GM18499 (cell line): ENCODE measurements around the gene TSC22D3.

Experiments used
- ATAC-seq: cut with Tn5 transposase; IDR thresholded peaks from one replicate; pipeline ENCODE4 v1.9.1; 2021; ENCODE audit warnings: moderate number of reproducible peaks; ENCODE audit not compliant: insufficient read depth, unreplicated experiment

TSC22D3 gene

DNA sequence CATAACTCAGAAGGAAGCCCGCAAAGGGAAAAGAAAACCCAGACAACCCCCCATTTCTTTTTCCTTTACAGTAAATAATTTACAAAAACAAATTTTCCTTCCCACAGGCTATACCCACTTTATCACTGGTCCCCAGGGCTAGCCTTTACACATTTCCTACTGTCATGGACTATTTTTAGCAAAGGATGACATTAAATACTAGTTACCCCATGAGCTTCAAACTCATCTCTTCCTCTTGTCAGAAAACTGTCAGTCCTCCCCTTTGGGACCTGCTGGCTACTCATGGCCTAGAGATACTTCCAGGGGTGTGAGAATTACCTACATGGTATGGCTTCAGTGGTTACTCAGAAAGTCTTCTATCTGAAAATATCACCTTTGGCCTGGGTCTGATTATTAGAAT, 11.9 kb downstream of the TSC22D3 start:
- ATAC-seq, result no peak

DNA sequence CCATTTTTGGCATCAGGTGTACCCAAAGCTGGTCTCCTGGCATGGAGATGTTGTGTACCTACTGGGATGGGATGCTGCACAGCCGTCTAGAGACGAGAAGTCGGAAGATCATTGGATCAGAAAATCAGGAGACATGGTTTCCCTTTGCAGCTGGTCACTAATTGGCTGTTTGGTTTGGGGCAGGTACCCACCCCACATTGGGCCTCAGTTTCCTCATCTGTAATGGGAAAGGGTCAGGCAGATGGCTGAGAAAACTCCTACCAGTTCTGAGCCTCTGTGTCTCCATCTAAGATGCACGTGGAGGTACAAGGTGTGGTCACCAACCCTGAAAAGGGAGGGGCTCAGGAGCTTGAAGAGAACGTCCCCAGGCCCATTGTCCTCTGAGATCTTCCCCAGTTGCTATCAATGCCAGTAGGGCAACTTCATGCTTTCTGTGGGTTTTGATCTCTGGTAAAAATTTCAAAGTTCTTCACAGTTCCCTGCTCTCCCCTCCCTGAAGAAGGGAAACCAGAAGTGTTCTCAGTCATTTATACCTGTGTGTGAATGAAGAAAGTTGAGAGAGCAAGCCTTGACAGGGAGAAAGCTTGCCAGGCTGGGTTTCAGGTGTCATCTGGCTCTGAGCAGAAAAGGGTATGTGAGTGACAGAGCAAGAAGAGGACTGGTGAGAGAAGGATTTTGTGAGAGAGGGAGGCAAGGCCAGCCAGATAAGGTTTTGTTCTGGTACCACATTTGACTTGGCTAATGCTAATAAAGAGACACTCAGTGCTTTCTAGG, 15.1 kb downstream of the TSC22D3 start:
- no peak for ATAC-seq

DNA sequence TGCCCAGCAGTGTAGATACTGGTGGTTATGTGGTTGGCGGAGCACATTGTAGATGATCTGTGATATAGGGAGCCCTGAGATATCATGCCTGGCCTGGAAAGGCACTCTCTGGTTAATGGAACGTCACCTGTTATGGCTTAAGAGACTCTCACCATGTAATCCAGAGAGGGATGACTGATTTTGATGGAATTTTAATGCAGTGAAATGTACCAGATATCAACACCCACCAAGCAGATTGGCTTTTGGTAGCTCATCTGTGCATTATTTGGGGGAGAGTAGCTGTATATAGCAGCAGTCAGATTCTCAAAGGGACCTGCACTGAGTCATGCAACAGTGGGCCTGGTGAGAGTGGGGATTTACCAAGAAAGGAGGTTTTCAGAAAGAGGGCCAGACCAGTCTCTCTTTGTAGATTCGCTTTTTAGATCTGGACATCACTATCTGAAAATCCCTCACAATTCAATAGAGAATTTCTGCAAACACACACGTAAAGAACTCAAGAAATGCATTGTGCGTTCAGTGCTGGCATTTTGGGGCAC, 17.3 kb downstream of the TSC22D3 start:
- no peak for ATAC-seq

DNA sequence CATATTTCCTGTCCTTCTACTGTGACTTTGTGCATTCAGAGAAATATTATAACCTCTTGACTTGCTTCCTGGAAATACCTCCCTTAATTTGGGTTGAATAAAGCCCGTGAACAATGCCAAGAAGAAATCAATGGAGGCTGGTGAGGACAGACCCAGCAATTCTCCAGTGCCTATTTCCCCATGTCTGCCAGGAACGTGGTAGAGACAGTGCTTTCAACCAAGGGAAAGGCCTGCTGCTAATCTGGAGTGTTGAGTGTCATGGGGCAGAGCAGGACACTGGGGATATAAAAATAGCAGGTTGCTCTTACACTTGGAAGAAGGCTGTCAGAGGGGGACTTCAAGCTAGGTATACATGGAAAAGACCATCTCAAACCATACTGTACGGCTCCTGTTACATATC, 19.9 kb downstream of the TSC22D3 start:
- no peak for ATAC-seq

DNA sequence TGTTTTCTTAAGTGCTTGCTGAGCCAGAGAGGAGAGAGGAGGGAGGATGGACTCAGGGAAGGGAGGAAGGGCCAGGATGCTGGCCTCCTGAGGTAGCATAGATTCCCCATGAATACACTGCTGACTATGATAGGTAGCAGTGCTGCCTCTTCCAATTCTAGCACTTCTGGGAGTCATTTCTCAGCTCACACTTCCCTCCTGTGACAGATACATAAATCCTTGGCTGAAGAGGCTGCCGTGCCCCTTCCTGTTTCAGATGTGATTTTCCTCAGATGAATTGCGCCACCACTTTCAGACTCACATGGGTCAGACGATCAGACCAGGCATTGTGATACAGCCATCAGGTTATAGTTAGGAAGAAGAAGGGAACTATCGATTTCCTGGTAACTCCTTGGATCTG, 22.4 kb downstream of the TSC22D3 start:
- ATAC-seq, result no peak

DNA sequence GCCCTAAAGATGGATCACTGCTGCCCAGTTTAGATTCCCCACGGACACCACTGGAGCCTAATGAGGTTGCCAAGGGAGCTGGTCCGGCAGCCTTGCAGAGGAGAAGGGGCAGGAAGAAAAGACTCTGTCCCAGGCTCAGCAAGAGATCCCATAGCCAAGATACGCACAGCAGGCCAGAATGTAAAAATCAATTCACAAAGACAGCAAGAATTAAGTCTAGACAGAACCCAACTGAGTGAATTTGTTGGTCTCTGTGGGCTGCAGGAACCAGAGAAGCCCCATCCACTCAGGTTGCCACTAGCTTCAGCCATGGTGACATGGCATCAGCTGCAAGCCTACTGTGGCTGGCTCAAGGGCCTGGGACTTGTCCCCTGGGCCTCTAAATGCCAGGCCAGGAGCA, 22.9 kb downstream of the TSC22D3 start:
- no peak for ATAC-seq

DNA sequence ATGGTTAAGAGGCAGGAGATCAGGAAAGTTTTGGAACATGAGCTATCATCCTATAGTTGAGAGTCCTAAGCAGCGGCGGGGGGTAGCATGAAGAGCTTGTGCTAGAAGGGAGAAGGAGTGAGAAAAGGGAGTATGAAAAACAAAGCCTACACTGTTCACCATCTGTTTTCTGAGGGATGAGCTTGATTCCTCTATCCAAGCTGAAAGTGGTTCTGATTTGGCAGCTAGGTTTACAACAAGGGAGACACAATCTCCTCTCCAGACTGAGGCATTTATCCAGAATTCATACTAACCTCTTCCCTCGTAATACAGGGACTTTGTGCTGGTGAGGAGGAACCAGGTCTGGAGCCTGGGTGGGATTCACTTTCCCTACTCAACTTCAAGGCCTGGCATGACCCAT, 23.5 kb downstream of the TSC22D3 start:
- ATAC-seq, result no peak

DNA sequence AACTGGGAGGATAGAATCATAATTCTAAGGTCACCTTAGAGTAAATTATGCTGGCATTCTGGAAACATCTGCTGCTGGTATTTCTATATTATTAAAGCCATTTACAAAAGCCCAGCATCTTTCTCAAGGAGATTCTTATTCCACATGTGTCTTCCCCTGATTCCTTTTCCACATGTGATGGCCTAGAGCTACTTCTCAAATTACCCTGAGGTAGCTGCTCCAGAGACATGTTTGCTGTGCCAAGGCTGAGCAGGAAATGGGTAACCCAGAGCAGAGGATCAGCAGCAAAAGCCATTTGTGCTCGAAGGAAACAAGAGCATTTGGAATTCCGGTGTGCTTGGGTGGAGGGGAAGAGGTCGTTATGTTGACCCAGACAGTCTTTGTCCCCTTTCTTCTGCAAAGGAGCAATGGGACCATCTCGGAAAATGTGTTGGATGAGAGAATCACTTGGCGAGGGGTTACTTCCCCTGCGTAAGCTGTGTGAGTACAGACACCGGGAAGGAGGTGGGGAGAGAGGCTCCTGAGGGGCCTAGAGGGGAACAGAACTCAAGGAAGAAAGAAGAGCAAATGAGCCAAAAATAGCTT, 24.6 kb downstream of the TSC22D3 start:
- no peak for ATAC-seq

DNA sequence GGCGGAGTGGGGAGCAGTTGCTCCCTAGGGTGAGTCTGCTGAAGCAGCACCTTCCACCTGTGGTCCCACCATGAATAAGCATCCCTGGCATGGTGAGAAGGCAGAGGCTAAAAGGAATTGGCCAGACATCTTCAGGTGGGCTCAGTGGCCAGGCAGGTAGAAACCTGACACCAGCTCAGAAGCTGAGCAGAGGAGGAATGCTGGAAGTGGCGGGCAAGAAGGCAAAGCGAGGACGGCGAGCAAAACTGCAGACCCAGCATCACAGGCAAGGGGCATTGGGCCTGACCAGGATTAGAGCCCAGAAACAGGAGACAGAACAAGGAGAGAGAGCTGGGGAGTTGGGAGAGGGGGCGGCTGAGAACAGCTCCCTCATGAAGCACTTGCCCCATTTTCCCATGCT, 25.3 kb downstream of the TSC22D3 start:
- no peak for ATAC-seq

DNA sequence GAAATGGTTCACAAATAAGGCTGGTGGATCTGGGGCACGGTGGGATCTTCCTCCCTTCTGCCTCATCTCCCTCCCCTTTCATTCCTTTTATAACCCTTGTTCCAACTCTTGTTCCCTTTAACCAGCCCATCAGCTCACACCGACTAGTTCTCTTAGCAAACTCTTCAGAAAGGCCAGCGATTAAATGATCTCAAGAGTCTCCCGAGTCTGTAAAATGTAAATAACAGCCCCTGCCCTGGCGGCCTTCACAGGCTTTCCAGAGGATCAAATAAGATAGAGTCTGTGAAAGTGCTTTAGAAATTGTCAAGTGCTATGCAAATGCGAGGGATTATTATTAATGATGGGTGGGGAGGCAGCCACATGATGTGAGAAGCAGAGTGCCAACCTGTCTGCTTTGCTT, 27.1 kb downstream of the TSC22D3 start:
- ATAC-seq, result no peak

DNA sequence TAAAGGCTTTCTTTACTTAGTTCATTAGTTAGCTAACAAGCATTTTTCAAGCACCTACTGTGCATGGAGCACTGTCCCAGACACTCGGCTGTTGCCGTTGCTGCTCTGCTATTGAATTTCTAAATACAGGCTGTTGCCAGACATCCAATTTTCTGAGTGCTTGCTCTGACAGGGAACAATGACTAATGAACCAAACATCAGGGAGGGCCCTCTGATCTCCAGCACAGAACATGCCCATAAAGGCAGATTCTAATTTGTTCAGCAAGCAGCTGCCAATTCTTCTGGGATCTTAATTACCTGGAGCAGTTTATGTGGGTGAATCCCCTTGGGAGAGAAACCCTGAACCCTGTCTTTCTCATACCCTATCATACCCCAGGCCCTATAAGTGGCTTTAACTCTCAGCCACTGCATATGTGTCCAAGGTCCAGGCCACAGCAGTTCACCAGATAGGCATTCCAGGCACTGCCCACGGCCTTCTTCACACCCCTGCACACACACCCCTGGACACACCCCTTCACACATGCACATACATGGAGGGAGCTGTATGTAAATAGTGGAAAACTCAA, 27.9 kb downstream of the TSC22D3 start:
- ATAC-seq, result no peak

DNA sequence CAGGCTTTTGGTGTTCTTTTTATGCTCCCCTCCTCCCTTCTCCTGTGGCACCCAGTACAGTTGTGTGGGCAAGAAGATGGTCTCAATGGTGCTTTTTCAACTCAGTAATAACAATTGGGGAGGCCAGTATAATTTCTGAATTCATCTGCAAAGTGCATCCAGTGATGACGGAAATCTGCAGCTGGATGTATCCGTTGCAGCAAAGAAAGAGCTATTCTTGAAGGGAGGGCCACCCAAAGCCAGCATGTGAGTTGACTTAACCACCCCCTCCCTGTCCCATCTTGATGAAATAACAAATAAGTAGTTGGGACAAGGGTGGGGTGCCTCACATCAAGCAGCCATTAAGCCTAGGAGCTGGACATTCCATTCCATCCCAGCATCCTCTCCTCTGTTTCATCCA, 30.7 kb downstream of the TSC22D3 start:
- no peak for ATAC-seq

DNA sequence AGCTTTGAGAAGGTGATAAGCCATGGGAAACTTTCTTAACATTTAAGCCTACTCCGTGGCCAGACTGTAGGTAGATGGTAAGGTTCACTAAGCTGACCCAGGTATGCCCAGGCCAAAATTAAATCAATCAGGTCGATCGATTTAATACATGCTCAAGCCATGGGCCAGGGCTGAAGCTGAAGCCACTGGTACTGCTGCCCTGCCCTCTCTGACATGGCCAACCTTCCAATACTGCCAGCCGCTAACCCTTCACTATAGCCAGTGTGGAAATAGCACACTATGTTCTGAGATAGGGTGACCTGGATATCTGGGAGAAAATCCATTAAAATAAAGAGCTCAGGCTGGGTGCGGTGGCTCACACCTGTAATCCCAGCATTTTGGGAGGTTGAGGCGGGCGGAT, 31.6 kb downstream of the TSC22D3 start:
- ATAC-seq, result no peak

DNA sequence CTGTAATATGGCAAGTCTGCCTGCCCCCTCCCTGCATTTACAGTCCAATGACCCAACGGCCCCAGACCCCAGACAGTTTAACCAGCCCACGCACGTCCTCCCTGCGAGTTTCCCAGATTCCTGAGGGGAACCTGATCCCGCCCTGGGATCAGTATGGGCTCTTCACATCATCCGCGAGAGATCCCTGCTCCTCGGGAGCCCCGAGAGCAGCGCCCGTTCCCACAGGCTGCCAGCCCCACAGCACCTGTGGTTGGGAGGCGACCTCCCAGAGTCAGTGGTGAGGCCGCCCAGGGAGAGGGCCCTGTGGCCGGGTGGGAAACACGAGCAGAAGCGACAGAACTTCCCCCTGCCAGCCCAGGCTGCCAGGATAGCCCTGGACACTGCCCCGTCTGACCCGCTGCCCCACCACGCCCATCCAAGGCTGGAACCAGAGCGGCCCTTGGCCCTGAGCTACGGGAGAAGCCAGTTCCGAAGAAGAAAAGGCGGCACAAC, 32.8 kb downstream of the TSC22D3 start:
- ATAC-seq, result no peak

DNA sequence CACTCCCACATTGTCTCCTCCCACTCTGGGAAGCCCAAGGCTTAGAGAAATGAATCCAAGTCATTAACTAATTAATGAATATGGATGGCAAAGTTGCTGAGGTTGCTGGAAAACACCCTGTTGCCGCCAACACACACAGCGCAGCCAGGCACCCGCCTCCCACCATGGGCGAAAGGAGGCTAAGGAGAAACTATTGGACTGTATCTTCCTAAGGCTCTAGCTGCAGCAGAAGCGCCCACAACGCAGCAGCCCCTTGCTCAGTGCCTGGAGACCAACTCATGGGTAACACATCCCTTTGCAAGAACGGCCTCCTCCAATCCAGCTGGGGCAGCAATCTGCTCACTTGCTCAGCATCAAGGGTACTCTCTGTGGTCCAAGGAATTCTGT, 34.2 kb downstream of the TSC22D3 start:
- peak; percentile 21 for ATAC-seq

DNA sequence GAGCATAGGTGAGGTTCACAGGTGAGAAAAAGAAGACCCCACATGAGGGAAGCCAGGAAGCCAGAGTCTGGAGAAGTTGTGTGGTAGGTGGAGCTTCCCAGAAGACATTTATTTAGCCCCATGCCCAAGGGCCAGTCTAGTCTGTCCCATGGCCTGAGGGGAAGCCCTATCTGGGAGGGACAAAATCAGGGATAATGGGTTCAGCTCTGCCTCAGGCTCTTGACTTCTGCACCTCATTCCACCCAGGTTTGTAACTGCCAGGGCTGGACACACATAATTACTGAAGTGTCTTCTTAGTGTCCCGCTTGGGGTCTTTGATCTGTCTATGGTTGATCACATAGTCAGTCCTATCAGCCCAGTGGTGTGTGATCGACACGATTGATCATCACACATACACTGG, 36.0 kb downstream of the TSC22D3 start:
- ATAC-seq, result no peak

DNA sequence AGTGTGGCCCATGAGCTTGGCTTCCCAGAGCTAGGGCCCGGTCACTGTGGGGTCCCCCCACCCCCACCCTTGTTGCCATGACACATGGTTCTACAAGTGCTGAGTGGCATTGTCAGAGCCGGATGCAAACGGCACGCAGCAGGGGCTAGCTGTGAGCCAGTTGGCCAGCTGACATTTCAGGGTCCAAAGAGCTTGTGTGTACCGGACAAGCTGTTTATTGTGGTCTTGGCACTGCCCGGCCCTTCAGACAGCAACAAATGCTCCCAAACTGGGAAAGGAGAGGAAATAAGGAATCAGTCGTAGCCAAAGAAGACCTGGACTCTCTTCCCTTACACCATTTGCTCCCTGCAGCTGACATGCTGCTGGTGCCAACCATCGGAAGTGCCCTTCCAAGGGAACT, 36.8 kb downstream of the TSC22D3 start:
- ATAC-seq, result no peak

DNA sequence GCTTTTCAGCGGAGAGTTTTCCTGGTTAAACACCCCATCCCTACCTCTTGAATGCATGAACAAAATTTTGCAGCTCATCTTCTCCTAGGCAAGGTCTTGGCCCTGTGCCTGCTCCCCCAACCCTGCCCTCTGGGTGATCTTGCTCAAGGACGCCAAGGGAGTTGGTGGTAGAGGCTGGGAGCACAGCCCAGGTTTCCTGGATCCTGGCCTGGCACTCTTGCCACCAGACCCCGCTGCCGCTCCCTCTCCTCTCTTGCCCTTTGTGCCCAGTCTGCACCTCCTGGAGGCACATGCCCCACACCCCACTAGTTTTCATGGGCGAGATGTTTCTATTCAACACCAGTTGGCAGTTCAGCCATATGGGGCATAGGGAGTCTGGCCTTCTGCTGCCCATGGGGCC, 37.3 kb downstream of the TSC22D3 start:
- no peak for ATAC-seq

DNA sequence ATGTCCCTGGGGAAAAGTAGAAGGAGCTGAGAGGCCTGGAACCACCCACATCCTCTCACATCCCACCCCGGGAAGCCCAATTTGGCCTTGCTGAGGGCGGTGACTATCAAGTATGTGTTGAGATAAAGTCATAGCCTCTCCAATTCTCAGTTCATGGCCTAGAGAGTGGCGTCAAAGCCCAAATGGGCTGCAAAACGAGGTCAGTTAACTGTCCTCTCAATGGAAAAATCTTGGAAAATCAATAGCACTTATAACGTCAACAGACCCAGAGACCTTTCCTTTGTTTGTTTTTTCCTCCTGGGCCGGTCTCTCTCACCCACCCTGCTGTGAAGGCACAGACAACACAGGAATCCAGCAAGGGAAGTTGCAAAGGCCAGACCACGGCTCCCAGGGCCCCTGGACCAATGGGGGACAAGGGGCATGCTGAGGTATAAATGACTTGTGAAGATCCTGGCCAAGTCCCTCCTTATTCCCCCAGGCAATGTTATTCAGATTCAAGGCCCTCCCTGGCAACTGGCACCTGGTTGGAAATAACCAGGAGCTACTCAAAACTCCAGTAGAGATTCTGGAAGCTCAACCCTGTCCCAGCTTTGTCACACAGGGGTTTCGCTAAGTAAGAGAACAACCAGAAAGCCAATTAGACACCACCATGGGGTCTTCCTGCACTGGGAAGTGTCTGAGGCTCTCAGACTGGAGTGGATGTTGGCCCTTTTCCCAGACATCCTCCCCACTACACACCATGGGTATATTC, 38.6 kb downstream of the TSC22D3 start:
- no peak for ATAC-seq

DNA sequence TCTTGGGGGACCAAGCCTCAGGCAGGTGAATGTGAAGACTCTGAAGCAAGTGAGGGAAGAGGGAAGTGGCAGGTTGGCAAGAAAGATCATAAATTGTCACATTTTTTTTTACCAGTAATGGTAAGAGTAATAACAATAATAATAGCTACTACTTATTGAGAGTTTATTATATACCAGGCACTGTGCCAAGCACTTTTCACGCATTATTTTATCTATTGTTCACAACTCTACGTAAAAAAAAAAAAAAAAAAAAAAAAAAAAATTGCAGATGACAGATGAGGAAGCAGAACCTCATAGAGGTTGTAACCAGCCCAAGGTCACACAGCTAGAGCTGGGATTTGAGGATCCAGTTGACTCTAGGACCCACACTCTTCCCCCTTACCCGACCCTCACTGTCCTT, 40.9 kb downstream of the TSC22D3 start:
- no peak for ATAC-seq

DNA sequence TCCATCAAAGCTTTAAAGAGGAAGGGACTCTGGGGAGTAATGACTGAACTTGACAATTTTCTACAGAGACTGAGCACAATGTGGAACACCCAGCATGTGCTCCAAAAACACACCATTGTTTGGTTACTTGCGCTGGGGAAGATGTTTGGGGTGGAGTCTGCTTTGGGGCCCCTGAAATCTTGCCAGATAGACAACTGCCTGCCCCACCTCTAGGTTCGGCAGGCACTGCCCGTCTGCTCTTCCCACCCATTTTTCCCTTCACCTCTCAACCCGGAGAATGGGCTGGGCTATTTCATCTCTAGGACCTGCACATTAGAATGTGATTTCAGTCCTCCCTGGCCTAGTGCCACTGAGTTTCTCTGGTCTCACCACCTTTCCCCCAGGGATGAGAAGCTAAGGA, 41.9 kb downstream of the TSC22D3 start:
- ATAC-seq, result no peak
